ENCODE results near the gene SMAP2.
A peak's percentile ranks its signal among the peaks of the same experiment; 100 is the strongest.
"Not testable (repeated sequence)": the region's sequence is repeated elsewhere in the genome, so short reads cannot be mapped to it uniquely, and the experiment has no call there.

Gene SMAP2

GRCh38 chr1:40373323-40374283 is at the start of gene SMAP2:
Gene SMAP2, plus strand, starts transcription at chr1:40373727. Its CDS starts 394 bp downstream, at chr1:40374121.
- H3K27ac Mint-ChIP-seq (ENCODE audit: low read depth) = peak within 1 kb of the TSS; percentile 96
- peak; percentile 84 for ATAC-seq (replicated peaks; ENCODE audit: extremely low read depth, poor library complexity, severe bottlenecking)
- peaks cover 49% of the 10 kb centered on the region for H3K4me1 Mint-ChIP-seq
- peak within 1 kb of the TSS; percentile 89 for H3K4me3 Mint-ChIP-seq
- no peaks in the 10 kb centered on the region for H3K9me3 Mint-ChIP-seq
- H3K27me3 Mint-ChIP-seq = no peaks in the 10 kb centered on the region
- DNase-seq (ENCODE audit: low spot score in 2 of 2) = peak; percentile 88 to 92
- H3K36me3 Mint-ChIP-seq (ENCODE audit: insufficient read depth) = peaks cover 34% of the 10 kb centered on the region

DNA sequence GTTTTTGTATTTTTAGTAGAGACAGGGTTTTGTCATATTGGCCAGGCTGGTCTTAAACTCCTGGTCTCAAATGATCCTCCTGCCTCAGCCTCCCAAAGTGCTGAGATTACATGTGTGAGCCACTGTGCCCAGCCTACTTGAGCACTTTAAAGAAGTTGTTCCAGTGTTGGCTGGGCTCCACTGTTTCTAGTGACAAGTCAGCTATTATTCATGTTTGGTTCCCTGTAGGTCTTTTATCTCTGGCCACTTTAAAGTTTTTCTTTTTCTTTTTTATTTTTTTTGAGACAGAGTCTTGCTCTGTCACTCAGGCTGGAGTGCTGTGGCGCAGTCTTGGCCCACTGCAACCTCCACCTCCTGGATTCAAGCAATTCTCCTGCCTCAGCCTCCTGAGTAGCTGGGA is 42.1 kb upstream of the SMAP2 start:
- not testable (repeated sequence) for H3K27ac Mint-ChIP-seq (ENCODE audit: low read depth); H3K4me3 Mint-ChIP-seq; H3K36me3 Mint-ChIP-seq (ENCODE audit: insufficient read depth); H3K4me1 Mint-ChIP-seq; H3K9me3 Mint-ChIP-seq; DNase-seq (ENCODE audit: low spot score in 2 of 2); H3K27me3 Mint-ChIP-seq; ATAC-seq (replicated peaks; ENCODE audit: extremely low read depth, poor library complexity, severe bottlenecking)

DNA sequence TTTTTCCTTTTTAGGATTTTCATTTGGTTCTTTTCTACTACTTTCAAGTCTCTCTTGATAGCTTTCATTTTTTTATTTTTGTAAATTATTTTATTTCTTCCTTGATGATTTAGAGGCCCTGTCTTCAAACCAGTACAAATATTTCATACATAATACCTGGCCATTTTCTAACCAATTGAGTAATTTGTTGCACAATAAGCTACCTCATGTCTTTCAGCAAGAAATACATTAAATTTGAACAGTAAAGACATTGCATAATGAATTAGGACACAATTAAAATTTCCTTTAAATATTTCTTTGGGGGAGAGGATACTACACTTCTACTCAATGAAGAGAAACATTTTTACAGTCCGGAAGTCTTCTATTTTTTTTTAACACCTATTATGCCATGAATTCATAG is 40.8 kb upstream of the SMAP2 start:
- Mint-ChIP-seq H3K4me3 (no peak overlapping the region), H3K4me1 (no peaks in the 10 kb centered on the region), H3K27me3 (peaks cover 9% of the 10 kb centered on the region), H3K27ac (ENCODE audit: low read depth) (no peak overlapping the region), H3K36me3 (ENCODE audit: insufficient read depth) (no peaks in the 10 kb centered on the region), H3K9me3 (no peaks in the 10 kb centered on the region)
- no peak for ATAC-seq (replicated peaks; ENCODE audit: extremely low read depth, poor library complexity, severe bottlenecking)
- DNase-seq (ENCODE audit: low spot score in 2 of 2) = no peak

- H3K27ac Mint-ChIP-seq (ENCODE audit: low read depth) = no peak overlapping the region
- H3K9me3 Mint-ChIP-seq = no peaks in the 10 kb centered on the region
- H3K36me3 Mint-ChIP-seq (ENCODE audit: insufficient read depth) = no peaks in the 10 kb centered on the region
- DNase-seq (ENCODE audit: low spot score in 2 of 2) (no peak), ATAC-seq (replicated peaks; ENCODE audit: extremely low read depth, poor library complexity, severe bottlenecking) (no peak)
- peaks cover 27% of the 10 kb centered on the region for H3K4me1 Mint-ChIP-seq
- H3K27me3 Mint-ChIP-seq = peaks cover under 1% of the 10 kb centered on the region
- H3K4me3 Mint-ChIP-seq = no peak overlapping the region
Observed at GRCh38 chr1:40337443-40337842, 36.1 kb upstream of the SMAP2 start.

DNA sequence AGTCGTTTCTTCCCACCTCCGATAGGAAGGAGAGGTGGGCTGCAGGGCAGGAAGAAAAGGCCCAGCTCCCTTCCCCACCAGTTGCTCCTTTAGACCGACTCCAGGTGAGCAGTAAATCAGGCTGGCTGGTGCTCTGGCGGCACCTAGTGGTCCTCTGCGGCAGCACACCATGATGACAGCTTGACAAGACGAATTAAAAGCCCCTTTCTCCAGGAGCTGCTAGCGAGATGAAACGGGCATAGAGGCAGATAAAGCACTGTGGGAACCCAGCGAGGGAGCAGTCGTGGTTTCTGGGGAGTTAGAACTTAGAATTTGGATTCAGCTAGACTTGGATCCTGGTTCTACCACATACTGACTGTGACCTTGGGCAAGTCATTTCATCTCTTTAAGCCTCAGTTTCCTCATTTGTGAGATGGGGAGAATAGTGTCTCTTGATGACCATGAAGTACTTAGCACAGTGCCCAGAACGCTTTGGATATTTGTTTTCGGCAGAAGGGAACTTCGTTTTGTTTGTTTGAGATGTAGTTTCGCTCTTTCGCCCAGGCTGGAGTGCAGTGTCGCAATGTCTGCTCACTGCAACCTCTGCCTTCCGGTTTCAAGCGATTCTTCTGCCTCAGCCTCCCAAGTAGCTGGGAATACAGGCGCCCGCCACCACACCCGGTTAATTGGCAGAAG is 34.6 kb upstream of the SMAP2 start:
- Mint-ChIP-seq H3K27me3 (no peaks in the 10 kb centered on the region), H3K9me3 (no peaks in the 10 kb centered on the region), H3K4me3 (no peak overlapping the region), H3K27ac (ENCODE audit: low read depth) (no peak overlapping the region), H3K36me3 (ENCODE audit: insufficient read depth) (no peaks in the 10 kb centered on the region), H3K4me1 (peaks cover 28% of the 10 kb centered on the region)
- ATAC-seq (replicated peaks; ENCODE audit: extremely low read depth, poor library complexity, severe bottlenecking) (peak; percentile 70), DNase-seq (ENCODE audit: low spot score in 2 of 2) (peak; percentile 86 to 90)

DNA sequence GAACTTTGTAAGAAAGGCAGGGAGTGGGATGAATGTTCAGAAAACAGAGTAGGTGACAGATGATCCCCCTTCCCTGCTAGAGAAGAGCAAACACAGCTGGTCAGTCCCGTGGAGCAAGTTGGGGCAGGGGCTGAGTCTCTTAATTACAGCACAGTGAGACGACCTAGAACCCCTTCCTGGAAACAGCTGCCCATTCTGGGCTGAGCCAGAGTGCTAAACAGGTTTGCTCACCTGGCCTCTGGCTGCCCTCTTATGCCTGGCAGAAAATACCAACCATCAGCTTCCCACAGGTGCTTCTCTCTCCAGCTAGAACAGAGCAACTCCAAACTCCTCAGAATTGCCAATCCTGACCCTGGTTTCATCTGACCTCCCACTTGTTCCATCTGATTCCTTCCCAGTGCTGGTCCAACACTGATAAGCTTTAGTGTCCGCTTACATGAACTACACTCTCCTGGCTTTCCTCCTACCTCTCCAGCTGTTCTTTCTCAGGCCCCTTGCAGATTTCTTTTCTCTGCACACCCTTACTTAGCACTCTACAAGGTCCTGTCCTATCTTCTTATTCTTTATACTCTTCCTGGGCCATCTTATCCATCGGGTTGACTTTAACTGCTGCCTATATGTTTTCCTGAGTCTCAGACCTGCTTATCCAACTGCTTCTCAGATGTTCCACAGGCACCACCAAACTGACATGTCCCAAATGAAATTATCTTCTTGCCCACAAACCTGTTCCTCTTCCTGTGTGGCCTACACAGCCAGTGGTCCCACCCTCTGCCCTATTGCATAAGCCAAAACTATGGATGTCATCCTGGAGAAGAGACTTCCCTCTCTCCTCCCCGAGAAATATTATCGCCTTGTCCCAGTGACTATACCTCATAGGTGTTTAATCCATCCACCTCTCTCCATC is 33.9 kb upstream of the SMAP2 start:
- no peak for DNase-seq (ENCODE audit: low spot score in 2 of 2)
- Mint-ChIP-seq H3K4me1 (peaks cover 36% of the 10 kb centered on the region), H3K9me3 (no peaks in the 10 kb centered on the region), H3K36me3 (ENCODE audit: insufficient read depth) (no peaks in the 10 kb centered on the region), H3K4me3 (no peak overlapping the region), H3K27ac (ENCODE audit: low read depth) (no peak overlapping the region), H3K27me3 (no peaks in the 10 kb centered on the region)
- no peak for ATAC-seq (replicated peaks; ENCODE audit: extremely low read depth, poor library complexity, severe bottlenecking)

GRCh38 chr1:40341491-40342380 is 31.8 kb upstream of the SMAP2 start:
- H3K27me3 Mint-ChIP-seq = no peaks in the 10 kb centered on the region
- H3K9me3 Mint-ChIP-seq = no peaks in the 10 kb centered on the region
- peak overlapping the region; percentile 5 for H3K4me3 Mint-ChIP-seq
- ATAC-seq (replicated peaks; ENCODE audit: extremely low read depth, poor library complexity, severe bottlenecking) (no peak), DNase-seq (ENCODE audit: low spot score in 2 of 2) (no peak)
- H3K36me3 Mint-ChIP-seq (ENCODE audit: insufficient read depth) = peaks cover 4% of the 10 kb centered on the region
- peak overlapping the region; percentile 59 for H3K27ac Mint-ChIP-seq (ENCODE audit: low read depth)
- peaks cover 40% of the 10 kb centered on the region for H3K4me1 Mint-ChIP-seq

GRCh38 chr1:40342381-40342717 is 31.2 kb upstream of the SMAP2 start:
- not testable (repeated sequence) for H3K36me3 Mint-ChIP-seq (ENCODE audit: insufficient read depth); H3K27me3 Mint-ChIP-seq; DNase-seq (ENCODE audit: low spot score in 2 of 2); ATAC-seq (replicated peaks; ENCODE audit: extremely low read depth, poor library complexity, severe bottlenecking); H3K9me3 Mint-ChIP-seq
- peak overlapping the region; percentile 5 for H3K4me3 Mint-ChIP-seq
- H3K27ac Mint-ChIP-seq (ENCODE audit: low read depth) = peak overlapping the region; percentile 59
- H3K4me1 Mint-ChIP-seq = peaks cover 40% of the 10 kb centered on the region

DNA sequence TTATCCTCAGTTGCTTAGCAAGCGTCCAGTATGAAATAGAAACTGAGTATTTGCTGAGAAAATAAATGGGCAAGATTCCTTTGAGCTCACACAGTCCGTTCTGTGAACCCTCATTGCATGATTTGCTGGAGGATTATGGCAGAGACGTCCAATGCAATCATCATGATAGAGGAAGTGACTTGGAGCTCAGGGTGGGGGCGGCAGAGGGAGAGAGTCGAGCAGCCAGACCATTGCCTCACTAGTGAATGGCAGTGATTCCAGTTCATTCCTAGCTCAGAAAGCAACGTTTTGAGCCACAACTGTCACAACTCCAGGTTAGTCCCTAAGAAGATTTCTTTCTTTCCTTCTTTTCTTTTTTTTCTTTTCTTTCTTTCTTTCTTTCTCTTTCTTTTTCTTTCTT is 28.9 kb upstream of the SMAP2 start:
- no peak overlapping the region for H3K4me3 Mint-ChIP-seq
- no peak for DNase-seq (ENCODE audit: low spot score in 2 of 2)
- no peaks in the 10 kb centered on the region for H3K27me3 Mint-ChIP-seq
- peaks cover 33% of the 10 kb centered on the region for H3K4me1 Mint-ChIP-seq
- no peak for ATAC-seq (replicated peaks; ENCODE audit: extremely low read depth, poor library complexity, severe bottlenecking)
- H3K9me3 Mint-ChIP-seq = no peaks in the 10 kb centered on the region
- peaks cover 4% of the 10 kb centered on the region for H3K36me3 Mint-ChIP-seq (ENCODE audit: insufficient read depth)
- no peak overlapping the region for H3K27ac Mint-ChIP-seq (ENCODE audit: low read depth)

- H3K4me1 Mint-ChIP-seq = no peaks in the 10 kb centered on the region
- DNase-seq (ENCODE audit: low spot score in 2 of 2) = no peak
Observed at GRCh38 chr1:40350391-40350790, 23.1 kb upstream of the SMAP2 start.

GRCh38 chr1:40351124-40351523 is 22.4 kb upstream of the SMAP2 start:
- no peaks in the 10 kb centered on the region for H3K9me3 Mint-ChIP-seq
- H3K4me1 Mint-ChIP-seq = no peaks in the 10 kb centered on the region
- DNase-seq (ENCODE audit: low spot score in 2 of 2) (no peak), ATAC-seq (replicated peaks; ENCODE audit: extremely low read depth, poor library complexity, severe bottlenecking) (no peak)
- no peaks in the 10 kb centered on the region for H3K27me3 Mint-ChIP-seq
- no peak overlapping the region for H3K4me3 Mint-ChIP-seq
- no peak overlapping the region for H3K27ac Mint-ChIP-seq (ENCODE audit: low read depth)
- peaks cover 2% of the 10 kb centered on the region for H3K36me3 Mint-ChIP-seq (ENCODE audit: insufficient read depth)

More at GRCh38 chr1:40350391-40350790, 23.1 kb upstream of the SMAP2 start:
- Mint-ChIP-seq H3K4me3 (no peak overlapping the region), H3K27ac (ENCODE audit: low read depth) (no peak overlapping the region), H3K9me3 (no peaks in the 10 kb centered on the region), H3K27me3 (no peaks in the 10 kb centered on the region), H3K36me3 (ENCODE audit: insufficient read depth) (peaks cover 2% of the 10 kb centered on the region)
- no peak for ATAC-seq (replicated peaks; ENCODE audit: extremely low read depth, poor library complexity, severe bottlenecking)

All from central memory CD8-positive, alpha-beta T cell (primary cell).